Activated CD4-positive, alpha-beta T cell treated with anti-CD3 and anti-CD28 coated beads for 36 hours (primary cell): ENCODE data around the gene EP400. TPM values are rescaled to one million over a fixed set of nuclear protein-coding genes. Genes with fewer than 3 reads are reported as not detected.
A peak's percentile ranks its signal among the peaks of the same experiment; 100 is the strongest.

Experiments used
- ATAC-seq: fragments of 200-7000 bp; cut with Tn5 transposase; one replicate; pipeline ENCODE4 v1.10.0; 2021; ENCODE audit warnings: mild to moderate bottlenecking, moderate library complexity
- CTCF ChIA-PET: fragments of 350-600 bp; sonication (Branson Sonifier 250); formaldehyde crosslinking; loops from one replicate; lab custom pipeline; 2021; ENCODE audit warnings: antibody characterized with exemption; lab: Charles Lee
- POLR2A ChIA-PET: fragments of 350-600 bp; sonication (Branson Sonifier 250); formaldehyde crosslinking; loops from one replicate; lab custom pipeline; 2021; ENCODE audit warnings: antibody characterized with exemption, inconsistent platforms; lab: Charles Lee
- DNase-seq: peaks from one replicate; pipeline ENCODE4 v3.0.0-alpha.2; 2020
- H3K27ac Mint-ChIP-seq: one replicate; pipeline ENCODE4 v1.8.0; 2021; ENCODE audit warnings: mixed read lengths
- H3K27me3 Mint-ChIP-seq: one replicate; pipeline ENCODE4 v1.8.0; 2021; ENCODE audit warnings: mixed read lengths
- H3K36me3 Mint-ChIP-seq: one replicate; pipeline ENCODE4 v1.8.0; 2021; ENCODE audit warnings: low read depth, mixed read lengths
- H3K4me1 Mint-ChIP-seq: one replicate; pipeline ENCODE4 v1.8.0; 2021; ENCODE audit warnings: mixed read lengths
- H3K4me3 Mint-ChIP-seq: one replicate; pipeline ENCODE4 v1.8.0; 2021; ENCODE audit warnings: mild to moderate bottlenecking, moderate library complexity, mixed read lengths
- H3K9me3 Mint-ChIP-seq: one replicate; pipeline ENCODE4 v1.8.0; 2021; ENCODE audit warnings: low read depth, mixed read lengths
- intact Hi-C, 2 experiments: fragments of 100-400 bp; cut with DNase I in 1 of 2; cut with micrococcal nuclease in 1 of 2; formaldehyde crosslinking; loops; one replicate each; pipeline versions ENCODE4 v1.14.2 to v1.15.1; 2022 to 2024; cut with DNase I, micrococcal nuclease
- total RNA-seq, 2 experiments: library from RNA; stranded (reverse); gene quantifications; one replicate each; pipeline ENCODE4 v1.2.3, GENCODE V29; 2021

EP400 gene
- total RNA-seq, 2 experiments from 2014 or later, result 46.4 to 51.3 TPM

GRCh38 chr12:132018193-132018916 is 68.6 kb downstream of the EP400 start:
- ChIA-PET CTCF (no interaction called here), POLR2A (no interaction called here)
- ATAC-seq, result no peak
- no peaks in the 10 kb centered on the region for H3K4me1 Mint-ChIP-seq
- H3K36me3 Mint-ChIP-seq, result peaks cover 44% of the 10 kb centered on the region
- no peak overlapping the region for H3K4me3 Mint-ChIP-seq
- peak; percentile 25 for DNase-seq
- no peaks in the 10 kb centered on the region for H3K27me3 Mint-ChIP-seq
- H3K9me3 Mint-ChIP-seq, result no peaks in the 10 kb centered on the region
- intact Hi-C loops, result no loop called here
- H3K27ac Mint-ChIP-seq, result no peak overlapping the region

- no peak for ATAC-seq
These were observed 70.1 kb downstream of the EP400 start for GRCh38 chr12:132019891-132020290.

DNA sequence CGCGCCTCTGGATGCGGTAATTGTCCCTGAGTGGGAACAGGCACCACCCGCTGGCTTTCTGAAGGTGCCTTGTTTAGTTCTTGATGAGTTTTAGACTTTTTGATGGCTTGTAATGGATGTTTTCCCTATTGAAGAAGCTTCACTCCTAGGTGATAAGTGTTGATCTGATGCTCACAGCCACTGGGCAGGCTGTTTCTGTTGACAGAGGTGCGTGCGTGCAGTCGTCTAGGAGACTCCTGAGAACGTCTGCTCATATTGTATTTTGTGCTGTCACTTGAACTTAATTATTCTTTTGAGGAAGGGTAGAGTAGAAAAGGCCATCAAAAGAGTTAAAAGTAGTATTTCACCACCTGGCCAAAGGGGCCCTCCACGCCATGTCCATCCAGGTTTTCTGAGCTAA is 70.5 kb downstream of the EP400 start:
- no peaks in the 10 kb centered on the region for H3K9me3 Mint-ChIP-seq
- ATAC-seq (no peak), DNase-seq (no peak)
- H3K4me1 Mint-ChIP-seq, result no peaks in the 10 kb centered on the region
- POLR2A ChIA-PET, result no interaction called here
- intact Hi-C loops, result no loop called here
- peaks cover 40% of the 10 kb centered on the region for H3K36me3 Mint-ChIP-seq
- no peak overlapping the region for H3K4me3 Mint-ChIP-seq
- H3K27me3 Mint-ChIP-seq, result no peaks in the 10 kb centered on the region
- no peak overlapping the region for H3K27ac Mint-ChIP-seq
- CTCF ChIA-PET, result no interaction called here

More at GRCh38 chr12:132019891-132020290, 70.1 kb downstream of the EP400 start:
- no peak for DNase-seq
- H3K27me3 Mint-ChIP-seq, result no peaks in the 10 kb centered on the region
- peaks cover 42% of the 10 kb centered on the region for H3K36me3 Mint-ChIP-seq
- H3K4me1 Mint-ChIP-seq, result no peaks in the 10 kb centered on the region
- intact Hi-C loops, result no loop called here
- POLR2A ChIA-PET, result no interaction called here
- H3K9me3 Mint-ChIP-seq, result no peaks in the 10 kb centered on the region
- H3K4me3 Mint-ChIP-seq, result no peak overlapping the region
- CTCF ChIA-PET, result no interaction called here
- H3K27ac Mint-ChIP-seq, result no peak overlapping the region

DNA sequence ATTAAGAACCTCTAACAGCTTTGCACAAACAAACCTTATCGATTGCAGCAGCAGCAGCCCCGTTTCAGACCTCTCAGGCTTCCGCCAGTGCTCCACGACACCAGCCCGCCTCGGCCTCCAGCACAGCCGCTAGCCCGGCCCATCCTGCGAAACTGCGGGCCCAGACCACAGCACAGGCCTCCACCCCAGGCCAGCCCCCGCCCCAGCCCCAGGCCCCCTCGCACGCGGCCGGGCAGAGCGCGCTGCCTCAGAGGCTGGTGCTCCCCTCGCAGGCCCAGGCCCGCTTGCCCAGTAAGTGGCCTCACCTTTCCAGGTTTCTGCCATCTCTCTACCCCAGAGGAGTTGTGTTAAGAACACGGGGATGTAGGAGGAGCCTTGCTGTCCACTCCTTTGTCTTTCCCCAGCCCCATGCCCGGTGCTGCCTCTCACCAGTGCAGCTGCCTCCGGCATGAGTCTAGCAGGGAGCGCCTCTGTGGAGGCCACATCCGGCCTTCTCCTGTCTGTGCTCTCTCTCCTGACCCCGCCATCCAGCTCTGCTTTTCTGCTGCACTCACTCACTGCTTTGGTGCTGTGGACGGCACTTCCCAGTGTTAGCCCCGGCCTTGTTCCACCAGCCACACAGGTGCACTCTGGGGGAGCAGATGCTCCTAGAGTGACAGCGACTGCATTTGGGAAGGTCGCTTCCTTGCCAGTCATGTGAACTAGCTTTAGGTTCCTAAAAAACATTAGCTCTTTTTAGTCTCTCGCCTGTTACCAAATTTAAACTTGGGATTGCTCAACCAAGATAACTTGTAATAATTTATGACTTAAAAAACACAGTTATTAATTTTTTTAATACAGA is 71.5 kb downstream of the EP400 start:
- H3K27me3 Mint-ChIP-seq, result no peaks in the 10 kb centered on the region
- H3K9me3 Mint-ChIP-seq, result no peaks in the 10 kb centered on the region
- H3K27ac Mint-ChIP-seq, result no peak overlapping the region
- intact Hi-C loops, result no loop called here
- DNase-seq (no peak), ATAC-seq (no peak)
- POLR2A ChIA-PET, result no interaction called here
- H3K4me3 Mint-ChIP-seq, result no peak overlapping the region
- CTCF ChIA-PET, result no interaction called here
- H3K4me1 Mint-ChIP-seq, result no peaks in the 10 kb centered on the region
- H3K36me3 Mint-ChIP-seq, result peaks cover 43% of the 10 kb centered on the region

- H3K27me3 Mint-ChIP-seq, result no peaks in the 10 kb centered on the region
- peaks cover 45% of the 10 kb centered on the region for H3K36me3 Mint-ChIP-seq
- no peaks in the 10 kb centered on the region for H3K4me1 Mint-ChIP-seq
- ChIA-PET POLR2A (no interaction called here), CTCF (interaction anchor here (1.5 kb wide), 1 partner anchor 22 kb away, joined by 4 read pairs; no protein-coding TSS in a partner anchor)
- no peak overlapping the region for H3K27ac Mint-ChIP-seq
- ATAC-seq (no peak), DNase-seq (no peak)
- intact Hi-C loops, result no loop called here
- no peaks in the 10 kb centered on the region for H3K9me3 Mint-ChIP-seq
- no peak overlapping the region for H3K4me3 Mint-ChIP-seq
These were observed 72.2 kb downstream of the EP400 start for GRCh38 chr12:132021965-132022364.

- H3K9me3 Mint-ChIP-seq, result no peaks in the 10 kb centered on the region
- ATAC-seq (no peak), DNase-seq (no peak)
- H3K27me3 Mint-ChIP-seq, result no peaks in the 10 kb centered on the region
- H3K4me1 Mint-ChIP-seq, result no peaks in the 10 kb centered on the region
- H3K36me3 Mint-ChIP-seq, result peaks cover 49% of the 10 kb centered on the region
- POLR2A ChIA-PET, result no interaction called here
- H3K27ac Mint-ChIP-seq, result no peak overlapping the region
- no peak overlapping the region for H3K4me3 Mint-ChIP-seq
- CTCF ChIA-PET, result interaction anchor here (1.5 kb wide), 1 partner anchor 24 kb away, joined by 4 read pairs; no protein-coding TSS in a partner anchor
- intact Hi-C loops, result no loop called here
These were observed 73.9 kb downstream of the EP400 start for GRCh38 chr12:132023658-132024057.

DNA sequence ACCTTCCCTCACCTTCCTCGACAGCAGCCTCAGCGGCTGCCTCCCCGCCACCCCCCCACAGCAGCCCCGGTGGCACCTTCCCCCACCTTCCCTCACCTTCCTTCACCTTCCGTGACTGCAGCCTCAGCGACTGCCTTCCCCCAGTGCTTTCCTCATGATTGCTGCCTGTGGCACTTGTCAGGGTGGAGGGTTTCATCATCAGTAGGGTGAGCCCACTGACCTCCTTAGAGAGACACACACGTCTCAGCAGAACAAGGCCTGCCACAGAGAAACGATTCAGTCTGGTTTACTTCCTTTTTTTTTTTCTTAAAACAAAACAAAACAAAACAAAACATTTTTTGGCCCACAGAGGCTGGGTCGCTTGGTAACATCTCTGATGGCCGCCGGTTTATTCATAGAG is 75.0 kb downstream of the EP400 start:
- ATAC-seq, result no peak
- no peak overlapping the region for H3K4me3 Mint-ChIP-seq
- H3K9me3 Mint-ChIP-seq, result no peaks in the 10 kb centered on the region
- intact Hi-C loops, result no loop called here
- no peak overlapping the region for H3K27ac Mint-ChIP-seq
- no peaks in the 10 kb centered on the region for H3K4me1 Mint-ChIP-seq
- H3K27me3 Mint-ChIP-seq, result no peaks in the 10 kb centered on the region
- ChIA-PET CTCF (no interaction called here), POLR2A (no interaction called here)
- H3K36me3 Mint-ChIP-seq, result peaks cover 55% of the 10 kb centered on the region
- no peak for DNase-seq

GRCh38 chr12:132025526-132025925 is 75.8 kb downstream of the EP400 start:
- Mint-ChIP-seq H3K36me3 (peaks cover 58% of the 10 kb centered on the region), H3K4me1 (no peaks in the 10 kb centered on the region), H3K4me3 (no peak overlapping the region), H3K27ac (no peak overlapping the region), H3K27me3 (no peaks in the 10 kb centered on the region), H3K9me3 (no peaks in the 10 kb centered on the region)
- DNase-seq (no peak), ATAC-seq (no peak)
- CTCF ChIA-PET, result no interaction called here
- POLR2A ChIA-PET, result no interaction called here
- intact Hi-C loops, result no loop called here

DNA sequence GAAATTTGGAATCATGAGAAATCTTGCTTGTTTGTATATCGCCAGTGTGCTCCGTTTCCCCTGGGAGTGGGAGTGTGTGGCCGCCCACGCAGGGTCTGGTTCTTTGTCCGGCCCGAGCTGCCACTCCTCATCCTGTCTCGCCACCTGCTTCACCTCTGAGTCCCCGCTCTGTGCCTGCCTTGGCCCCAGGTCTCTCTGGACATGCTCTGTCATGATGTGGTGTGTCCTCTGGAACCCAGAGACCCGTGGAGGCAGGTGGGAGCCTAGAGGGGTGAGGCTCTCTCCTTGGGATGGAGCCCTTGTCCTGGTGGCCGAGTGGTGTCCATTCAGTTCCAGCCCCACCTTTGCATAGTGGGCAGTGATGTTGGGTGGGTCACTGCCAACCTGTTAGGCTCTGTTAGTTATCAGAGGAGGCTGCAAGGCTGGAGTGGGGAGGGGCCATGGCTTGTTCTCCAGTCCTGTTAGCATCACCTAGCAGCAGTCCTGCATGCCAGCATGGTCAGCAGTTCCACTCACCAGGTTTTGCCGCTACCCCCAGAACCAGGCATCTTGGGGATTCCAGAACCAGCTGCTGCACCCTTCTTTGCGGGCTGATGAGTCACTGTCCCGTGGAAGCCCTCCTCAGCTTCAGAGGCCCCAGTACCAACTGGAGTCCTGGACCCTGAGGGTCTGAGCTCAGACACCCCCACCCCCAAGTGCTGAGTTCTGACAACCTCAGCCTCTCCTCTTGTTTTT is 76.5 kb downstream of the EP400 start:
- Mint-ChIP-seq H3K9me3 (no peaks in the 10 kb centered on the region), H3K27ac (no peak overlapping the region), H3K36me3 (peaks cover 62% of the 10 kb centered on the region), H3K27me3 (no peaks in the 10 kb centered on the region), H3K4me3 (no peak overlapping the region), H3K4me1 (no peaks in the 10 kb centered on the region)
- CTCF ChIA-PET, result no interaction called here
- intact Hi-C loops, result no loop called here
- DNase-seq (no peak), ATAC-seq (no peak)
- POLR2A ChIA-PET, result no interaction called here

GRCh38 chr12:132026796-132027500 is 77.2 kb downstream of the EP400 start:
- Mint-ChIP-seq H3K4me1 (no peaks in the 10 kb centered on the region), H3K27me3 (no peaks in the 10 kb centered on the region), H3K9me3 (no peaks in the 10 kb centered on the region), H3K36me3 (peaks cover 59% of the 10 kb centered on the region), H3K4me3 (no peak overlapping the region), H3K27ac (no peak overlapping the region)
- no peak for ATAC-seq
- ChIA-PET CTCF (no interaction called here), POLR2A (no interaction called here)
- intact Hi-C loops, result no loop called here
- DNase-seq, result no peak

GRCh38 chr12:132027636-132028035 is 77.9 kb downstream of the EP400 start:
- Mint-ChIP-seq H3K9me3 (no peaks in the 10 kb centered on the region), H3K27ac (no peak overlapping the region), H3K4me3 (no peak overlapping the region), H3K4me1 (no peaks in the 10 kb centered on the region), H3K27me3 (no peaks in the 10 kb centered on the region), H3K36me3 (peaks cover 58% of the 10 kb centered on the region)
- ChIA-PET CTCF (interaction anchor here (0.6 kb wide), 1 partner anchor 146 kb away, joined by 4 read pairs; no protein-coding TSS in a partner anchor), POLR2A (no interaction called here)
- intact Hi-C loops, result no loop called here
- DNase-seq (no peak), ATAC-seq (no peak)
